Stimulated activated CD8-positive, alpha-beta memory T cell treated with anti-CD3 and anti-CD28 coated beads, Interleukin-4, amount 100 ng/mL, for 48 hours (primary cell): Measurements from ENCODE around the gene IFITM5.

Experiments
- DNase-seq: peaks from one replicate; pipeline ENCODE4 v3.0.0-alpha.2; 2020

Gene IFITM5

DNA sequence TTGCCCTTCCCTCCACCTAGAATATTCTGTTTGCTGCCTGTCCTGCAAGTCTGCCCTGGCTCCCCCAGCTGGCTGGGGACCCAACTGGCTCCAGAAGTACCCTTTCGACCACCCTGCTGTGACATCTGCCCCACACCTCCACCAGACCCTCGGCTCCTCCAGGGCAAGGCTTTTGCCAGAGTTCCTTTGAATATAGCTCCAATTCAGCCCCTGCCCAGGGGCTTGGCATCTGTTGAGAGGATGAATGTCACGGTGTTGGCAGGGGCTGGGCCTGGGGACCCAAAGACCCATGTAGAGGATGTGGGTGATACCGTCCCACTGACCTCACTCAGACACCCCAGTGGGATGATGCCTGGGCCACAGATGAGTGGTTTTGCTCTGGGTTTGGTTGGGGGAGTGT is 17.2 kb downstream of the IFITM5 start:
- DNase-seq, result no peak

DNA sequence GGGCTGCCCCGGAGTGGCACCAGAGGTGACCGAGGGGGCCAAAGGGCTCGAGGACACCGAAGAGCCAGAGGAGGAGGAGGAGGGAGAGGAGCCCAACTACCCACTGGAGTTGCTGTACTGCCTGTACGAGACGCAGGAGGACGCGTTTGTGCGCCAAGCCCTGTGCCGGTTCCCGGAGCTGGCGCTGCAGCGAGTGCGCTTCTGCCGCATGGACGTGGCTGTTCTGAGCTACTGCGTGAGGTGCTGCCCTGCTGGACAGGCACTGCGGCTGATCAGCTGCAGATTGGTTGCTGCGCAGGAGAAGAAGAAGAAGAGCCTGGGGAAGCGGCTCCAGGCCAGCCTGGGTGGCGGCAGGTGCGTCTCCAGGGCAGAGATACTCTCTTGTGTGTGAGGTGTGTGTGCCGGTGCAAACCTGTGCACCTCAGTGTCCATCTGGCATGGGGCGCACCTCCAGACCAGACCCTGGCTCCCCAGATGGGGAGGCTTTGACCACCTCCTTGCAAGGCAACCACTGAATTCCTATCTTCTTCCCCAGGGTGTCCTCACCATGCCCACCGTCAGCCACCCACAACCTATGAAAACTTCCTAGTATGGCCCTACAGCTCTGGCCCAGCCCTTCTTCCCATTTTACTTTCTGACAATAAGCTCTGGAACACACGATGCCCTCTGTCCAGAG is 17.7 kb downstream of the IFITM5 start:
- peak; percentile 62 for DNase-seq

DNA sequence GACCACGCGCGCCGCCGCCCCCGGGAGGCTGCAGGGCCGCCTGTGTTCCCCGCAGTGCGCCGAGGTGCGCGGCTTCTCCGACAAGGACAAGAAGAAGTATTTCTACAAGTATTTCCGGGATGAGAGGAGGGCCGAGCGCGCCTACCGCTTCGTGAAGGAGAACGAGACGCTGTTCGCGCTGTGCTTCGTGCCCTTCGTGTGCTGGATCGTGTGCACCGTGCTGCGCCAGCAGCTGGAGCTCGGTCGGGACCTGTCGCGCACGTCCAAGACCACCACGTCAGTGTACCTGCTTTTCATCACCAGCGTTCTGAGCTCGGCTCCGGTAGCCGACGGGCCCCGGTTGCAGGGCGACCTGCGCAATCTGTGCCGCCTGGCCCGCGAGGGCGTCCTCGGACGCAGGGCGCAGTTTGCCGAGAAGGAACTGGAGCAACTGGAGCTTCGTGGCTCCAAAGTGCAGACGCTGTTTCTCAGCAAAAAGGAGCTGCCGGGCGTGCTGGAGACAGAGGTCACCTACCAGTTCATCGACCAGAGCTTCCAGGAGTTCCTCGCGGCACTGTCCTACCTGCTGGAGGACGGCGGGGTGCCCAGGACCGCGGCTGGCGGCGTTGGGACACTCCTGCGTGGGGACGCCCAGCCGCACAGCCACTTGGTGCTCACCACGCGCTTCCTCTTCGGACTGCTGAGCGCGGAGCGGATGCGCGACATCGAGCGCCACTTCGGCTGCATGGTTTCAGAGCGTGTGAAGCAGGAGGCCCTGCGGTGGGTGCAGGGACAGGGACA is 18.4 kb downstream of the IFITM5 start:
- peak; percentile 56 for DNase-seq

GRCh38 chr11:279966-280705 is 19.2 kb downstream of the IFITM5 start:
- DNase-seq, result peak; percentile 61

DNA sequence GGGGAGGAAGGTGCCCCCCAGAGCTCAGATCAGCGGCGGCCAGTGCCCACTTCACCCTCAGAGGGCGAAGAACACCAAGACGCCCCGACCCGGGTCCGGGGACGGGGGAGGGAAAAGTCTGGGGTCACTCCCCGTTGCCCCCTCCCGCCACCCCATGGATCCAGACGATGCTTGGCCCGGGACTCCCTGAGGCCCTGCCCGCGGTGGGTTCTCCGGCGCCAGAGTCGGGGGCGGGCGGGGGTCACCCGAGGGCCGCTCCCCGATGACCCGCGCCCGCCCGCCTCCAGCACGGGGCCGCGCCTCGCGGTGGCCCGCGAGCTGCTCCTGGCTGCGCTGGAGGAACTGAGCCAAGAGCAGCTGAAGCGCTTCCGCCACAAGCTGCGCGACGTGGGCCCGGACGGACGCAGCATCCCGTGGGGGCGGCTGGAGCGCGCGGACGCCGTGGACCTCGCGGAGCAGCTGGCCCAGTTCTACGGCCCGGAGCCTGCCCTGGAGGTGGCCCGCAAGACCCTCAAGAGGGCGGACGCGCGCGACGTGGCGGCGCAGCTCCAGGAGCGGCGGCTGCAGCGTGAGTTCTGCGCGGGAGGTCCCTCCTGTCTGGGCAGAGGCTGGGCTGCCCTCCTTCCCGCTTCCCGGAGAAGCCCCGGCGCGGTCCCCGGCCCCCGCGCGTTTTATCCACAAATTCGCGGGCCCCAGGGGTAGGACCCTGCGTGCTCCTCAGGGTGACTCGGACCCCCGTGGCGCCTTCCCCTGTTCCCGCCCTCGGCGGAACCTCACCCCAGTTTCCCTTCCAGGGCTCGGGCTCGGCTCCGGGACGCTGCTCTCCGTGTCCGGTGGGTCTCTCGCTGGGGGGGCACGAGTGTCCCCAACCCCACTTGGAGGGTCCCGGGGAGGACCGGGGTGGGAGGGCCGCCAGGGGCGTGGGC is 20.0 kb downstream of the IFITM5 start:
- DNase-seq, result peak; percentile 32

GRCh38 chr11:278001-278951 is 21.1 kb downstream of the IFITM5 start, which contains the start of gene NLRP6:
Gene NLRP6, plus strand, starts transcription at chr11:278407. Its CDS starts 163 bp downstream, at chr11:278570.
- peak; percentile 39 for DNase-seq

GRCh38 chr11:276219-276618 is 23.1 kb downstream of the IFITM5 start:
- DNase-seq, result no peak

DNA sequence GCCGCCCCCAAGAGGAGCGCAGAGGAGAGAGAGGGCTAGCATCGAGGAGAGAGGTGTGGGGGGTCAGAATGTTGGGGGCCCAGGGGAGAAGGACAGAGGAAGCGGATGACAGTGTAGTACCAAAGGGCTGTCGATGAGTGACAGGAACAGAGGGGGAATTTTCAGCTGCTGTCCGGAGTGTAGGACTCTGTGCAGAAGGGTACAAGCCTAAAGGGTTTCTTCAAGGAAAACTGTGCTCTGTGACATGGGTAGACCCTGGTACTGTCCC is 26.5 kb downstream of the IFITM5 start:
- peak; percentile 17 for DNase-seq

GRCh38 chr11:272195-272930 is 27.0 kb downstream of the IFITM5 start:
- peak; percentile 21 for DNase-seq

- no peak for DNase-seq
These were observed 28.0 kb downstream of the IFITM5 start for GRCh38 chr11:271319-271715.

- peak; percentile 23 for DNase-seq
These were observed 28.6 kb downstream of the IFITM5 start for GRCh38 chr11:270451-271318.

DNA sequence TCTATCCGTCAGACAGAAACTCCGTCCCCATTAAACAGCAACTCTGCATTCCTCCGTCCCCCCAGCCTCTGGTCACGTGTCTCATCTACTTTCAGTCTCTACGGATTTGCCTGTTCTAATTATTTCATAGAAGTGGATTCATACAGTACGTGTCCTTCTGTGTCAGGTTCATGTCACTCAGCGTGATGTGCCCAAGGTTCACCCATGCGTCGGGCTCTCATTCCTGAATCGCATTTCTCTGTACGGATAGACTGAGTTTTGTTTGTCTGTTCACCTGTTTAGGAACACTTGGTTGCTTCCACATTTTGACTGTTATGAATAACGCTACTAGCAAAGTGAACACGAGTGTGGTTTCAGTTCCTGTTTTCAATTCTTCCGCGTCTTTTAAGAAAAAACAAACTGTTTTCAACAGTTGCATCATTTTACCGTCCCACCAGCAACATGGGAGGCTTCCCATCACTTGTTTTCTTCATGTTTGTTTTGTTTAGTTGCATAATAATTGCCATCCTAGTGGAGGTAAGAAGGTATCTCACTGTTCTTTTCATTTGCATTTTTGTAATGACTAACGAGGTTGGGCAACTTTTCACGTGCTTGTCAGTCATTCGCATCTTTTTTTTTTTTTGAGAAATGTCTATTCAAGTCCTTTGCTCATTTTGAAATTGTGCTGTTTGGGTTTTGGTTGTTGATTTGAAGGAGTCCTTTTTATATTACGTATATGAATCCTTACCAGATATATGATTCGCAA is 30.0 kb downstream of the IFITM5 start:
- peak; percentile 63 for DNase-seq

DNA sequence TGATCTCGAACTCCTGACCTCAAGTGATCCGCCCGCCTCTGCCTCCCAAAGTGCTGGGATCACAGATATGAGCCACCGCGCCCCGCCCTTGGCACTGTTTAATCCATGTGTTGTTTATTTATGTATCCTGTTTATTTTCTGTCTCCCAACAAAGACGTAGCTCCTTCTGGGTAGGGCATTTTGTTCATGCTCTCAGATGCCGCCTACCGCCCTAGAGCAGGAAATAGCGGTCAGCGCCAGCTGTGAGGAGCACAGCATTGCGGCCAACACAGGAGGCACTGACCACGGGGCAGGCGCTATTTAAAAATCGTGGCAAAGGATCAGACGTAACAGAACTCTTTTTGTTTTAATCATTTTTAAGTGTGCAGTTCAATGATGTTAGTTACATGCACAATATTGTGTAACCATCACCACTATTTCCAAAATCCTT is 30.6 kb downstream of the IFITM5 start:
- DNase-seq, result peak; percentile 65

- peak; percentile 76 for DNase-seq
These were observed 31.8 kb downstream of the IFITM5 start for GRCh38 chr11:267491-267994.

DNA sequence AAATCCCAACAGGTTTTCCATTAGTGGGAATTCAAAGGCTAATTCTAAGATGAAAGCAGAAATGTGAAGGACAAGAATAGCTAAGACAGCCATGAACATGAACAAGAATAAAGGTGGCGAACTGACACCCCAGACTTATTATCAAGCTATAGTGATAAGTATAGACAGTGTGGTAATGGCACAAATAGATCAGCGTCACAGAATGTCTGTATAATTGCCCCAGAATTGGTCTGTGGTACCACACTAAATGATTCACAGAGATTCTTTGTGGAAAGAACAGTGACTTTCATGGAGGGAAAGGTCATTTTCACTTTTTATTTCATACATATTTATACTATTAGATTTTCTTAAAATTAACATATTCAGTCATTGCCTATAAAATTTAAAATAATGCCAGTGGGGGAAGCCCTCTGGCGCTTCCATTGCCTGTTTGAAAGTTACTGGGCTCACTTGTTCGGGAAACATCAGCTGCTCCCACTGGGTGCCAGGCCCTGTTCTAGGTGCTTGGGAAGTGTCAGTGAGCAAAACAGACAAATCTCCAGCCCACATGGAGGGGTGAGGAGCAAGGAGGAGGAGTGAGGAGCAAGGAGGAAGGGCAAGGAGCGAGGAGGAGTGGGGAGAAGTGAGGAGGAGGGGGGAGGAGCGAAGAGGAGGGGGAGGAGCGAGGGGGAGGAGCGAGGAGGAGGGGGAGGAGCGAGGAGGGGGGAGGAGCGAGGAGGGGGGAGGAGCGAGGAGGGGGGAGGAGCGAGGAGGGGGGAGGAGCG is 32.5 kb downstream of the IFITM5 start:
- no peak for DNase-seq

- DNase-seq, result no peak
These were observed 37.7 kb downstream of the IFITM5 start for GRCh38 chr11:261624-262023.

GRCh38 chr11:259413-259812 is 39.9 kb downstream of the IFITM5 start:
- no peak for DNase-seq
